ENCODE data around the gene TRIO. TPM values are rescaled to one million over a fixed set of nuclear protein-coding genes. Genes with fewer than 3 reads are reported as not detected.

The TRIO gene
- total RNA-seq, 4 donors from 2014 or later = 67.4 to 103 (median 94.7) TPM

DNA sequence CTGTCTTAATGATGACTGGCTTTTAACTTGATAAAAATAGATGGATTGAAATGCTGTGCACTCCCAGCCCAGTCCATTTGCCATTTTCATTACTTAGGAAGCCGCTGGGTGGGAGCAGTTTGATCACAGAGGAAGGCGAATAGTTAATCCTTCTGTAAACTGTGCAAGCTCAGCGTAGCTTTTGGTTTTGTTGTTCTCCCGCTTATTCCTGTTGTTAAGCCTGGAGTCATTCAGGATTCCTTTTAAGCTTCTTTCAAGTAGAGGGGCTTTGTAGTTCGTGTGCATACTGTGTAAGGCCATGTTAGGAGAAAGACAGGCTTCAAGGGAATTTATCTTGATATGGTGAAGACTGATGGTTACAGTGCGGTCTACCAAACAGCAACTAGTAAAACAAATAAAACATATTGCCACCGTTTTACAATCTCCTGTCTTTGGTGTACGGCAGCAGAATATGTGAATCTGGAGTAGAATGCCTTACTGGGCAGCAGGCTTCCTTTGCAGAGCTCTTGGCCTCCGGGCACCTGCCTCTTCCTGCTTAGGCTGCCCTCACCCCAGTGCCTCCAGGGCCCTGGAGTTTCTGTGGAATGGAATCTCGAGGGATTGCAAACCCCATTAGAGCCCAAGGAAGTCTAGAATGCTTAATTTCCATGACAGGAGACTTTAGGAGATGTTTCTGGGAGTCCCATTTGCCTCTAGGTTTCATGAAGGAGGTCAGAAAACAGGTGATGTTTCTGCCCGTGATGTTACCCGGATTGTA, 141.4 kb downstream of the TRIO start:
- no peaks in the 10 kb centered on the region for H3K27me3 ChIP-seq
- no peak for DNase-seq
- 91% methylated on average over 12 of the region's 12 CpGs for WGBS, 2 donors
- intact Hi-C loops (cut with DNase I) = no loop called here
- no peaks in the 10 kb centered on the region for H3K9me3 ChIP-seq
- no peaks in the 10 kb centered on the region for H3K4me1 ChIP-seq
- no peak overlapping the region for H3K27ac ChIP-seq
- H3K36me3 ChIP-seq = no peaks in the 10 kb centered on the region
- H3K4me3 ChIP-seq (replicated peaks in 1 of 3) = no peak overlapping the region
- no peak for TF ChIP-seq CTCF (IDR thresholded peaks at IDR 0.05)
- TF ChIP-seq POLR2A (IDR thresholded peaks at IDR 0.05) = no peak

DNA sequence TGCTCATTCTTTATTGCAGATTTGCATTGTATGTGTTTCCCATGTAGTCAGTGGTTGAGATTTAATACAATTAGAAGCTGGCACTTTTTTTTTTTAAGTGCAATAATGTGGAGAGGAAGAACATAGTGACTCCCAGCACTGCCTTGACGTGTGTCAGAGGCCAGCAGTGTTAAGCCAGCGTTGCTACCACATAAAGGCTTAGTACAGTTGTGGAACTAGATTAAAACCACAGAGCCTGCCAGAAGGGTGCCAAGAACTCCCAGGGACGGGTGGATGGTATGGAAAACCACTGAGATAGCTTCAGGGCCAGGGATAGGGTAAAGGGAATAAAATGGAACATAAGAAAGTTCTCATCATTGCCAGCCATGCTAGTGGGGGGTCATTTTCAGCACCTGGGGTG, 142.9 kb downstream of the TRIO start:
- H3K4me3 ChIP-seq (replicated peaks in 1 of 3) = no peak overlapping the region
- no peaks in the 10 kb centered on the region for H3K9me3 ChIP-seq
- no peak for TF ChIP-seq CTCF (IDR thresholded peaks at IDR 0.05)
- no peak for TF ChIP-seq POLR2A (IDR thresholded peaks at IDR 0.05)
- DNase-seq = no peak
- 89 to 95% methylated on average over 3 of the region's 3 CpGs for WGBS, 2 donors
- no peak overlapping the region for H3K27ac ChIP-seq
- no peaks in the 10 kb centered on the region for H3K4me1 ChIP-seq
- intact Hi-C loops (cut with DNase I) = no loop called here
- no peaks in the 10 kb centered on the region for H3K27me3 ChIP-seq
- peaks cover 3% of the 10 kb centered on the region in 2 donors for H3K36me3 ChIP-seq

- DNase-seq = no peak
- 93% methylated on average over 17 of the region's 17 CpGs for WGBS, 2 donors
- Histone ChIP-seq H3K9me3 (no peaks in the 10 kb centered on the region), H3K36me3 (peaks cover 5 to 6% of the 10 kb centered on the region in 2 donors), H3K27ac (no peak overlapping the region), H3K27me3 (no peaks in the 10 kb centered on the region), H3K4me1 (no peaks in the 10 kb centered on the region), H3K4me3 (replicated peaks in 1 of 3) (no peak overlapping the region)
- TF ChIP-seq CTCF (IDR thresholded peaks at IDR 0.05) (no peak), POLR2A (IDR thresholded peaks at IDR 0.05) (no peak)
- intact Hi-C loops (cut with DNase I) = no loop called here
Observed at GRCh38 chr5:14286574-14287421, 143.7 kb downstream of the TRIO start.

- Histone ChIP-seq H3K27ac (no peak overlapping the region), H3K9me3 (no peaks in the 10 kb centered on the region), H3K4me1 (no peaks in the 10 kb centered on the region), H3K36me3 (peaks cover 5 to 19% of the 10 kb centered on the region in 2 donors), H3K27me3 (no peaks in the 10 kb centered on the region), H3K4me3 (replicated peaks in 1 of 3) (no peak overlapping the region)
- WGBS, 2 donors = 82 to 84% methylated on average over 12 of the region's 12 CpGs
- TF ChIP-seq CTCF (IDR thresholded peaks at IDR 0.05) (no peak), POLR2A (IDR thresholded peaks at IDR 0.05) (no peak)
- intact Hi-C loops (cut with DNase I) = no loop called here
- DNase-seq = no peak
Observed at GRCh38 chr5:14292766-14293658, 149.9 kb downstream of the TRIO start.
